Tibial nerve (tissue), 3 donors: ENCODE data around the gene SLC38A9.

Experiments
- POLR2A ChIP-seq, 2 donors: fragments of 450-650 bp; IDR thresholded peaks; one replicate each; pipeline ENCODE4 v1.6.1; 2017; ENCODE audit warnings: antibody characterized with exemption in 2 of 2, mild to moderate bottlenecking in 2 of 2, moderate library complexity in 2 of 2
- TF ChIP-seq, protein P1 (sequence below), 5 experiments: fragments of 200-600 bp in 3 of 5; fragments of 450-650 bp in 2 of 5; sonication (generic) in 3 of 5; IDR thresholded peaks; one replicate each; pipeline ENCODE4 v1.5.1; 2016 to 2019; ENCODE audit warnings: antibody characterized with exemption in 5 of 5, mild to moderate bottlenecking in 3 of 5, moderate library complexity in 2 of 5

DNA sequence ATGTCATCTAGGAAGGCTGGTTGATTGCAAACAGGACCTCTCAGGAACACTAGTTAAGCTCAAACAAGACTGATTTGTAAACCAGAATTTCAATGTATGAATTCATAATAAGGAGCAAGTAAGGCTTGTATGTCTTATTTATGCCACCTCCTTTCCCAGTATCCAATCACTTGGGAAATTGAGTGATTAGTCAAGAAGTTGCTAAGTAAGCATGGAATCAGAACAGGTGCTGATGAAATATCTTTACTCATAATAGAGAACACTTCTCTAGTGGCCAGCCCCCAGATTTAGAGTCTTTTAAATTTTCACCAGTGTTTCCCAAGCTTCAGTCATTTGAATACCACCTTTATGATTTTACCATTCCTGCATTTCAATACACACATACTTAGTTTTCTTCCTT lies 20.5 kb upstream of the SLC38A9 start:
- TF ChIP-seq POLR2A (IDR thresholded peaks at IDR 0.05) = no peak
- TF ChIP-seq, protein P1, sequence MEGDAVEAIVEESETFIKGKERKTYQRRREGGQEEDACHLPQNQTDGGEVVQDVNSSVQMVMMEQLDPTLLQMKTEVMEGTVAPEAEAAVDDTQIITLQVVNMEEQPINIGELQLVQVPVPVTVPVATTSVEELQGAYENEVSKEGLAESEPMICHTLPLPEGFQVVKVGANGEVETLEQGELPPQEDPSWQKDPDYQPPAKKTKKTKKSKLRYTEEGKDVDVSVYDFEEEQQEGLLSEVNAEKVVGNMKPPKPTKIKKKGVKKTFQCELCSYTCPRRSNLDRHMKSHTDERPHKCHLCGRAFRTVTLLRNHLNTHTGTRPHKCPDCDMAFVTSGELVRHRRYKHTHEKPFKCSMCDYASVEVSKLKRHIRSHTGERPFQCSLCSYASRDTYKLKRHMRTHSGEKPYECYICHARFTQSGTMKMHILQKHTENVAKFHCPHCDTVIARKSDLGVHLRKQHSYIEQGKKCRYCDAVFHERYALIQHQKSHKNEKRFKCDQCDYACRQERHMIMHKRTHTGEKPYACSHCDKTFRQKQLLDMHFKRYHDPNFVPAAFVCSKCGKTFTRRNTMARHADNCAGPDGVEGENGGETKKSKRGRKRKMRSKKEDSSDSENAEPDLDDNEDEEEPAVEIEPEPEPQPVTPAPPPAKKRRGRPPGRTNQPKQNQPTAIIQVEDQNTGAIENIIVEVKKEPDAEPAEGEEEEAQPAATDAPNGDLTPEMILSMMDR (IDR thresholded peaks at IDR 0.05) = no peak
